ENCODE data around the gene MAPKAPK2.

The MAPKAPK2 gene

GRCh38 chr1:206662396-206663092 lies 22.2 kb upstream of the MAPKAPK2 start:
- TF ChIP-seq CTCF (conservative IDR thresholded peaks at IDR 0.05; ENCODE audit: low read depth, low read length) = no peak
- H3K27ac ChIP-seq = no peak overlapping the region
- H3K4me3 ChIP-seq (IDR thresholded peaks at IDR 0.05; ENCODE audit: insufficient read depth, low read depth, low read length) = no peak overlapping the region
- no peaks in the 10 kb centered on the region for H3K36me3 ChIP-seq (ENCODE audit: insufficient read depth)
- H3K79me2 ChIP-seq (ENCODE audit: insufficient read depth, low read depth) = no peaks in the 10 kb centered on the region
- H3K4me2 ChIP-seq = no peak overlapping the region
- no peak overlapping the region for H3K9ac ChIP-seq
- H2AFZ ChIP-seq (ENCODE audit: low read depth) = no peak overlapping the region
- H3K4me1 ChIP-seq (ENCODE audit: low read depth, poor library complexity, severe bottlenecking) = peaks cover 9% of the 10 kb centered on the region
- no peaks in the 10 kb centered on the region for H4K20me1 ChIP-seq (ENCODE audit: insufficient read depth)
- H3K27me3 ChIP-seq (ENCODE audit: insufficient read depth, low read depth) = peaks cover 34% of the 10 kb centered on the region

GRCh38 chr1:206663362-206663761 lies 21.3 kb upstream of the MAPKAPK2 start:
- Histone ChIP-seq H3K27me3 (ENCODE audit: insufficient read depth, low read depth) (peaks cover 26% of the 10 kb centered on the region), H2AFZ (ENCODE audit: low read depth) (peak overlapping the region; percentile 34; the same call in 1 of the 2 replicates), H4K20me1 (ENCODE audit: insufficient read depth) (no peaks in the 10 kb centered on the region), H3K4me3 (IDR thresholded peaks at IDR 0.05; ENCODE audit: insufficient read depth, low read depth, low read length) (no peak overlapping the region), H3K79me2 (ENCODE audit: insufficient read depth, low read depth) (no peaks in the 10 kb centered on the region), H3K4me1 (ENCODE audit: low read depth, poor library complexity, severe bottlenecking) (peaks cover 9% of the 10 kb centered on the region), H3K36me3 (ENCODE audit: insufficient read depth) (no peaks in the 10 kb centered on the region), H3K27ac (no peak overlapping the region), H3K9ac (no peak overlapping the region), H3K4me2 (no peak overlapping the region; the same call in 1 of the 2 replicates)
- no peak for TF ChIP-seq CTCF (conservative IDR thresholded peaks at IDR 0.05; ENCODE audit: low read depth, low read length)

- no peak overlapping the region for H3K9ac ChIP-seq
Observed at GRCh38 chr1:206663832-206664652, 20.7 kb upstream of the MAPKAPK2 start.

GRCh38 chr1:206664740-206665139 lies 20.0 kb upstream of the MAPKAPK2 start:
- no peak overlapping the region for H3K9ac ChIP-seq
- H3K4me2 ChIP-seq = no peak overlapping the region
- no peaks in the 10 kb centered on the region for H4K20me1 ChIP-seq (ENCODE audit: insufficient read depth)
- TF ChIP-seq CTCF (conservative IDR thresholded peaks at IDR 0.05; ENCODE audit: low read depth, low read length) = no peak
- H3K4me1 ChIP-seq (ENCODE audit: low read depth, poor library complexity, severe bottlenecking) = peaks cover 9% of the 10 kb centered on the region
- no peaks in the 10 kb centered on the region for H3K36me3 ChIP-seq (ENCODE audit: insufficient read depth)
- no peaks in the 10 kb centered on the region for H3K79me2 ChIP-seq (ENCODE audit: insufficient read depth, low read depth)
- H3K27ac ChIP-seq = no peak overlapping the region
- no peak overlapping the region for H2AFZ ChIP-seq (ENCODE audit: low read depth)
- no peak overlapping the region for H3K4me3 ChIP-seq (IDR thresholded peaks at IDR 0.05; ENCODE audit: insufficient read depth, low read depth, low read length)
- peaks cover 20% of the 10 kb centered on the region for H3K27me3 ChIP-seq (ENCODE audit: insufficient read depth, low read depth)

More at GRCh38 chr1:206663832-206664652, 20.7 kb upstream of the MAPKAPK2 start:
- Histone ChIP-seq H3K79me2 (ENCODE audit: insufficient read depth, low read depth) (no peaks in the 10 kb centered on the region), H3K27ac (no peak overlapping the region), H3K4me2 (peak overlapping the region; percentile 38; the same call in 1 of the 2 replicates), H3K36me3 (ENCODE audit: insufficient read depth) (no peaks in the 10 kb centered on the region), H3K4me1 (ENCODE audit: low read depth, poor library complexity, severe bottlenecking) (peaks cover 9% of the 10 kb centered on the region), H2AFZ (ENCODE audit: low read depth) (peak overlapping the region; percentile 34; the same call in 1 of the 2 replicates), H3K4me3 (IDR thresholded peaks at IDR 0.05; ENCODE audit: insufficient read depth, low read depth, low read length) (no peak overlapping the region), H3K27me3 (ENCODE audit: insufficient read depth, low read depth) (peaks cover 23% of the 10 kb centered on the region), H4K20me1 (ENCODE audit: insufficient read depth) (no peaks in the 10 kb centered on the region)
- peak; percentile 100 for TF ChIP-seq CTCF (conservative IDR thresholded peaks at IDR 0.05; ENCODE audit: low read depth, low read length)

Measured in KMS-11 (cell line).